ENCODE results near the gene DIAPH1.

Gene DIAPH1

DNA sequence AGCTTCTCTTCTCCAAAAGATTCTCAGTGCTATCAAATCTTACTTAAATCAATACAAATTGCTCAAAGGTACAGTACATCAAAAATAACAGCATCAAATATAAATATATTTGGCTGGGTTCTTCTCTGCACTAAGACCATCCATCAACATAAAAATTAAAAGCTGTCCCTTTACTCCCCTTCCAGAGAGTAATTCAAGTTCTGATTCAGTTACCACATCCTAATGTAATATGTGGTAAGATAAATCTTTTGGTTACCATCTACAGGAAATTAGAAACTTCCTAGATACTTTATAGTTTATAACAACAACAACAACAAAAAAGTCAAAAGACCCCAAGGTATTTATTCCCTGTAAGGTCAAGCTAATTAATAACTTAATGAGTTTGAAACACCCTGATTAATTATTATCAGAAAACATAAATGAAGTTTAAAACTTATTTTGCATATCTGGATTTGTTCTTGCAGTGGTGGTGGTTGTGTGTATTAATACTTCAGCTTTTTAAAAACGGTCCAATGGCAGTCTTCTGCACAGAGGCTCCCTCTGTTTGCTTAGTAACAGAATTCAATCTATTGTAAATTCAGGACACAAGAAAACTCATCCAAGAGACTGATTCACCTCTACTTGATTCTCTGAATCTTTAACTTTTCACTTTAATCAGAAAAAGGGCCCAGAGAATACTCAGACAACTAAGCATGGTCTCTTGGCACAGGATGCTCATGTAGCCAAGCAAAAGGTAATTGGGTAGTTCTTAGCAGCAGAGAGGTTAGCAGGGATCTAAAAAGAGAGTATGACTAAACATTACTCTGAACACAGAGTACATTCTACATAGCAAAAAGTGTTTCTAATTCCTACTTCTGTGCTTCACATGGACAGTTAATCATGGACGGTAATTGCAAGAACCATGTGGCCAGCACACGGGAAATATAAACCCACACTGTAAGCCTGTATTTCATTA, 20.1 kb downstream of the DIAPH1 start:
- no peak for DNase-seq (ENCODE audit: low spot score)
- ChIA-PET POLR2A (ENCODE audit: low non-redundant PET) (no interaction called here), CTCF (interaction anchor here (0.6 to 2.0 kb wide), 5 partner anchors 9 to 545 kb away, joined by 3 to 5 read pairs (median 3); partner anchors contain the start of gene DIAPH1)
- TF ChIP-seq, protein P1, sequence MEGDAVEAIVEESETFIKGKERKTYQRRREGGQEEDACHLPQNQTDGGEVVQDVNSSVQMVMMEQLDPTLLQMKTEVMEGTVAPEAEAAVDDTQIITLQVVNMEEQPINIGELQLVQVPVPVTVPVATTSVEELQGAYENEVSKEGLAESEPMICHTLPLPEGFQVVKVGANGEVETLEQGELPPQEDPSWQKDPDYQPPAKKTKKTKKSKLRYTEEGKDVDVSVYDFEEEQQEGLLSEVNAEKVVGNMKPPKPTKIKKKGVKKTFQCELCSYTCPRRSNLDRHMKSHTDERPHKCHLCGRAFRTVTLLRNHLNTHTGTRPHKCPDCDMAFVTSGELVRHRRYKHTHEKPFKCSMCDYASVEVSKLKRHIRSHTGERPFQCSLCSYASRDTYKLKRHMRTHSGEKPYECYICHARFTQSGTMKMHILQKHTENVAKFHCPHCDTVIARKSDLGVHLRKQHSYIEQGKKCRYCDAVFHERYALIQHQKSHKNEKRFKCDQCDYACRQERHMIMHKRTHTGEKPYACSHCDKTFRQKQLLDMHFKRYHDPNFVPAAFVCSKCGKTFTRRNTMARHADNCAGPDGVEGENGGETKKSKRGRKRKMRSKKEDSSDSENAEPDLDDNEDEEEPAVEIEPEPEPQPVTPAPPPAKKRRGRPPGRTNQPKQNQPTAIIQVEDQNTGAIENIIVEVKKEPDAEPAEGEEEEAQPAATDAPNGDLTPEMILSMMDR (conservative IDR thresholded peaks at IDR 0.05; ENCODE audit: low read depth) = no peak
- H3K27ac ChIP-seq = no peak overlapping the region

DNA sequence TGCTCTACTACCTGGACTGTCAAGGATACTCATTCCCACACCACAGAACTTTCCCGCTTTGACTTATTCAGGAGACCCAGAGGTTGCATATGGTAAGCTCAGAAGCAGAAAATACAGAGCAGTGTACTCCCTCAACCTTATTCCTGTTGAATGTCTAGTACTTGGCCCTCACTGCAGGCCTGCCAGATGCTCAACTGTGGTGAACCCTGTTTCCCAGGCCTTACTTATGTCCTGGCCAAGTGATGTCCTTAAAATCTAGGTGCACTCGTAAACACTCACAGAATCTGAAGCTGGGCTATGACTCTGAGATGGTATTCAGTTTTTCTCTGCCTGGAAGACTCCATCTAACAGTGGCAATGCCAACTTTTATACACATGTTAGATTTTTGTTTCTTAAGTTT, 21.0 kb downstream of the DIAPH1 start:
- CTCF ChIA-PET = interaction anchor here (0.9 to 2.0 kb wide), 2 partner anchors 8 to 31 kb away, joined by 3 to 5 read pairs; no protein-coding TSS in a partner anchor
- TF ChIP-seq, protein P1 (conservative IDR thresholded peaks at IDR 0.05; ENCODE audit: low read depth) = no peak
- no peak overlapping the region for H3K27ac ChIP-seq
- DNase-seq (ENCODE audit: low spot score) = no peak
- POLR2A ChIA-PET (ENCODE audit: low non-redundant PET) = no interaction called here

DNA sequence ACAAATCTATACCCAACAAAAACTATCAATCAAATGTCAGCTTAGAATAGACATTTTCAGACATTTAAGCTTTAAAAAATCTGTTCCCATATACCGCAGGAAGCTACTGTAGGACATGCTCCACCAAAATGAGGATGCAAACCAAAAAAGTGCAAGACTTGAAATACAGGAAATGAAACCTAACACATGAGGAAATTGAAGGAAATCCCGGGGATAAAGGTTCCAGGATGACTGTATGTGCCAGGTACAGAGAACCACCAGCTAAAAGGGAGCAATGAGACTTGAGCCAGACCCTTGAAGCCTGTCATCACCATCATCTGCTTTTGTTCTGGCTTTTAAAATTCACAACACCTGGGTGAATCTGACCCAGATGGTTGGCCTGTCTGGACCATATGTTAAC, 21.4 kb downstream of the DIAPH1 start:
- ChIA-PET POLR2A (ENCODE audit: low non-redundant PET) (no interaction called here), CTCF (interaction anchor here (2.0 kb wide), 1 partner anchor 30 kb away, joined by 5 read pairs; no protein-coding TSS in a partner anchor)
- TF ChIP-seq, protein P1 (conservative IDR thresholded peaks at IDR 0.05; ENCODE audit: low read depth) = no peak
- no peak for DNase-seq (ENCODE audit: low spot score)
- no peak overlapping the region for H3K27ac ChIP-seq

DNA sequence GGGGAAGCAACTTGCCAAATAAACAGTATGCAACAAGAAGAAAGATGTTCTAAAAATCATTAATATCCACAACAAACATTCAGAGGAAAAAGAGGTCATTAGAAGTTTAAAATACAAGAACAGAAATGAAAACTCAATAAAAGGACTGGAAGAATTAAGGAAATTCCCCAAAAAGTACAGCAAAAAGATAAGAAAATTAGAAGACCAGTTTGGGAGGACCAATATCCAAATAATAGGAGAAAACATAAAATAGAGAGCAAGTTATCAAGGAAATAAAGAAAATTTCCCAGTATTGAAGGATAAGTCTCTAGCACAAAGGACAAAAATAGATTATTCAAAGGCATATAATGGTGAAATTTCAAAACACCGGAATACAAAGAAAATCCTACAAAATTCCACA, 21.9 kb downstream of the DIAPH1 start:
- POLR2A ChIA-PET (ENCODE audit: low non-redundant PET) = no interaction called here
- TF ChIP-seq, protein P1 (conservative IDR thresholded peaks at IDR 0.05; ENCODE audit: low read depth) = no peak
- CTCF ChIA-PET = interaction anchor here (0.8 kb wide), 1 partner anchor 22 kb away, joined by 3 read pairs; the partner anchor contains the start of gene DIAPH1
- DNase-seq (ENCODE audit: low spot score) = no peak
- H3K27ac ChIP-seq = no peak overlapping the region

DNA sequence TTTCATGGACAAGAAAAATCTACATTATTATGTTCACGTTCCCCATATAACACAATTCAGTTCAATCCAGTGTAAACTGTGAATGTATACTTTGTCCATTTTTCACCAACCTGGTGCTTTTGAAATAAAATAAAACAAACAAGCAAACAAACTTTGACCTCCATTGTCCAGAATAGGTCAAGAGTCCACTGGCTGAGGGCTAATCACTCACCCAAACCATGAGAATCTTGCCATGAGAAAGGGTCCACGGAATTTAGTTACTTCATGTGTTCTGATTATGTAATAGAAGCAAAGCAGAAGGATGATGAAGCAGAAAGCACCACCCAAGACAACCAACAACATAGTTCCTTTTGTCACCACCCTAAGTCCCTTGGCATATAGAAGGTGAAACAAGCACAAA, 28.7 kb downstream of the DIAPH1 start:
- TF ChIP-seq, protein P1 (conservative IDR thresholded peaks at IDR 0.05; ENCODE audit: low read depth) = no peak
- ChIA-PET POLR2A (ENCODE audit: low non-redundant PET) (interaction anchor here (0.5 kb wide), 1 partner anchor 29 kb away, joined by 14 read pairs; no protein-coding TSS in a partner anchor), CTCF (interaction anchor here (0.6 to 4.7 kb wide), 4 partner anchors 23 to 29 kb away, joined by 4 to 107 read pairs (median 8); partner anchors contain the start of gene DIAPH1)
- DNase-seq (ENCODE audit: low spot score) = no peak
- no peak overlapping the region for H3K27ac ChIP-seq

DNA sequence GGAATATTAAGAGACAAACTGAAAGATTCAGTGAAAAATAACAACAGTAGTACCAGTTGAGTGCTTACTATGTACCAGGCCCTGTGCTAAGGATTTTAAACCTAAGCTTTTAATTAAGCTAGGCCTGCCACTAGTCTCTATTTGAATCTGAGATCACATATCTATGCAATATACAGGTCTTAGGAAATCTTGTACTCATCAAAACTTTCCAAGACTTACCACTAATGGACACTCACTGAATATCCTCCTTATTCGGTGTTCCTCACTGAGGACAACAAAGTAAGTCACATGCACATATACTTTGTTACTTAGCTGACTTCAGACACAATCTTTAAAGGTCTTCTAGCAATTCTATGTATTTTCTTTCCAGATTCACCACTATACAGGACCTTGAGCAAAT, 32.6 kb downstream of the DIAPH1 start:
- no peak overlapping the region for H3K27ac ChIP-seq
- POLR2A ChIA-PET (ENCODE audit: low non-redundant PET) = no interaction called here
- TF ChIP-seq, protein P1 (conservative IDR thresholded peaks at IDR 0.05; ENCODE audit: low read depth) = no peak
- CTCF ChIA-PET = interaction anchor here (1.2 kb wide), 1 partner anchor 33 kb away, joined by 3 read pairs; the partner anchor contains the start of gene DIAPH1
- no peak for DNase-seq (ENCODE audit: low spot score)
